Glutamatergic neuron (in vitro differentiated cells): ENCODE data around the gene AWAT1. TPM values are rescaled to one million over a fixed set of nuclear protein-coding genes. Genes with fewer than 3 reads are reported as not detected.

ENCODE experiments used
- DNase-seq: peaks from one replicate; pipeline ENCODE4 v3.0.0; 2022
- H3K27ac Mint-ChIP-seq: one replicate; pipeline ENCODE4 v1.8.0; 2020; ENCODE audit warnings: mild to moderate bottlenecking, mixed read lengths, inconsistent platforms; ENCODE audit not compliant: unreplicated experiment
- H3K27me3 Mint-ChIP-seq: one replicate; pipeline ENCODE4 v1.8.0; 2020; ENCODE audit warnings: mild to moderate bottlenecking, moderate library complexity, mixed read lengths, inconsistent platforms; ENCODE audit not compliant: unreplicated experiment
- H3K36me3 Mint-ChIP-seq: one replicate; pipeline ENCODE4 v1.8.0; 2020; ENCODE audit warnings: mild to moderate bottlenecking, mixed read lengths, inconsistent platforms; ENCODE audit not compliant: unreplicated experiment
- H3K4me1 Mint-ChIP-seq: one replicate; pipeline ENCODE4 v1.8.0; 2020; ENCODE audit warnings: mild to moderate bottlenecking, low read depth, mixed read lengths, inconsistent platforms; ENCODE audit not compliant: unreplicated experiment
- H3K4me3 Mint-ChIP-seq: one replicate; pipeline ENCODE4 v1.8.0; 2020; ENCODE audit warnings: mild to moderate bottlenecking, mixed read lengths, inconsistent platforms; ENCODE audit not compliant: unreplicated experiment
- H3K9me3 Mint-ChIP-seq: one replicate; pipeline ENCODE4 v1.8.0; 2020; ENCODE audit warnings: mild to moderate bottlenecking, moderate library complexity, mixed read lengths, inconsistent platforms; ENCODE audit not compliant: unreplicated experiment
- CTCF ChIP-seq: fragments of 200-600 bp; sonication (generic); IDR thresholded peaks from one replicate; pipeline ENCODE4 v1.5.0; 2021; ENCODE audit not compliant: partially characterized antibody, unreplicated experiment
- total RNA-seq: library from RNA; stranded (reverse); fragmentation: NEBNext Ultra II Directional; extraction: Animal tissue kit (Norgen Biotek cat#: 25700); gene quantifications from one replicate; pipeline ENCODE4 v1.2.1, GENCODE V29; 2021; ENCODE audit not compliant: unreplicated experiment

AWAT1 gene
- total RNA-seq, 1 donor from 2014 or later: not detected

- TF ChIP-seq CTCF: no peak
- no peak for DNase-seq
- no peak overlapping the region for H3K4me3 Mint-ChIP-seq
- H3K27me3 Mint-ChIP-seq: peaks cover 3% of the 10 kb centered on the region
- no peaks in the 10 kb centered on the region for H3K9me3 Mint-ChIP-seq
- no peaks in the 10 kb centered on the region for H3K4me1 Mint-ChIP-seq
- no peaks in the 10 kb centered on the region for H3K36me3 Mint-ChIP-seq
- H3K27ac Mint-ChIP-seq: no peak overlapping the region
These were observed 19.1 kb downstream of the AWAT1 start for GRCh38 chrX:70253377-70254062.

DNA sequence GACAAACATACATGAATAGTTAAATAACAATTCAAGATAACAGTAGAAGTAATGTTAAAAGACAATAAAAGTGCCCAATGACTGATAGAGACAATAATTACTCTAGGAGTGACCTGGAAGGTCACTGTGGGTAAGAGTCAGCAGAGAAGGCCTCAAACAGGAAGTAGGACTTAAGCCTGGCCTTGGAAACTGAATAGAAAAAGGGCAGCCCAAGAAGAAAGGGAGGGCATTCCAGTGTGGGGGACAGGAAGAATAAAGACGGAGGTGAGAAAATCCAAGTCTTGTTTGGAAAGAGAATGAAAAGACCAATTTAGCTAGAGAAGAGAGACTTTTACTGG, 19.6 kb downstream of the AWAT1 start:
- DNase-seq: no peak
- peaks cover 1% of the 10 kb centered on the region for H3K9me3 Mint-ChIP-seq
- H3K36me3 Mint-ChIP-seq: no peaks in the 10 kb centered on the region
- H3K27ac Mint-ChIP-seq: no peak overlapping the region
- no peak for TF ChIP-seq CTCF
- no peak overlapping the region for H3K4me3 Mint-ChIP-seq
- H3K27me3 Mint-ChIP-seq: peaks cover 3% of the 10 kb centered on the region
- no peaks in the 10 kb centered on the region for H3K4me1 Mint-ChIP-seq

- H3K4me3 Mint-ChIP-seq: no peak overlapping the region
- H3K27me3 Mint-ChIP-seq: peaks cover 3% of the 10 kb centered on the region
- no peak for TF ChIP-seq CTCF
- H3K36me3 Mint-ChIP-seq: no peaks in the 10 kb centered on the region
- no peaks in the 10 kb centered on the region for H3K4me1 Mint-ChIP-seq
- no peak for DNase-seq
- peaks cover 2% of the 10 kb centered on the region for H3K9me3 Mint-ChIP-seq
- no peak overlapping the region for H3K27ac Mint-ChIP-seq
These were observed 20.5 kb downstream of the AWAT1 start for GRCh38 chrX:70254909-70255308.

DNA sequence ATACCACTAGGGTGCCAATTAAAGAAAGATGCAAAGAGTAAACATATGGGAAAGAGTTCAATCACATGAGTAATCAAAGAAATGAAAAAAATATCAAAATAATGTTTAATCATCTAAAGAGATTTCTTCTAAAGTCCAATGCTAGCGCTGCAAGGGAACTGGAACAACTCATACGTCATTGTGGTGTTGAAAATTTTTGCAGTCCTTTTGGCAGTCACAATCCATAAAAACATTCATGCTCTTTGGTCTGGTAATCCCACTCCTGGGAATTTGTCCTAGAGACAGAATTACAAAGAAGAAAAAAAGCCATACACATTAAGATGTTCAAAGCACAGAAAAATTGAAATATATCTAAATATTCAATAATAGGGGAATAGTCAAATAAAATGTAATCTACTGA, 21.0 kb downstream of the AWAT1 start:
- H3K27me3 Mint-ChIP-seq: peaks cover 4% of the 10 kb centered on the region
- no peak overlapping the region for H3K27ac Mint-ChIP-seq
- H3K36me3 Mint-ChIP-seq: no peaks in the 10 kb centered on the region
- no peak for DNase-seq
- no peak for TF ChIP-seq CTCF
- no peak overlapping the region for H3K4me3 Mint-ChIP-seq
- H3K9me3 Mint-ChIP-seq: peaks cover 2% of the 10 kb centered on the region
- no peaks in the 10 kb centered on the region for H3K4me1 Mint-ChIP-seq

DNA sequence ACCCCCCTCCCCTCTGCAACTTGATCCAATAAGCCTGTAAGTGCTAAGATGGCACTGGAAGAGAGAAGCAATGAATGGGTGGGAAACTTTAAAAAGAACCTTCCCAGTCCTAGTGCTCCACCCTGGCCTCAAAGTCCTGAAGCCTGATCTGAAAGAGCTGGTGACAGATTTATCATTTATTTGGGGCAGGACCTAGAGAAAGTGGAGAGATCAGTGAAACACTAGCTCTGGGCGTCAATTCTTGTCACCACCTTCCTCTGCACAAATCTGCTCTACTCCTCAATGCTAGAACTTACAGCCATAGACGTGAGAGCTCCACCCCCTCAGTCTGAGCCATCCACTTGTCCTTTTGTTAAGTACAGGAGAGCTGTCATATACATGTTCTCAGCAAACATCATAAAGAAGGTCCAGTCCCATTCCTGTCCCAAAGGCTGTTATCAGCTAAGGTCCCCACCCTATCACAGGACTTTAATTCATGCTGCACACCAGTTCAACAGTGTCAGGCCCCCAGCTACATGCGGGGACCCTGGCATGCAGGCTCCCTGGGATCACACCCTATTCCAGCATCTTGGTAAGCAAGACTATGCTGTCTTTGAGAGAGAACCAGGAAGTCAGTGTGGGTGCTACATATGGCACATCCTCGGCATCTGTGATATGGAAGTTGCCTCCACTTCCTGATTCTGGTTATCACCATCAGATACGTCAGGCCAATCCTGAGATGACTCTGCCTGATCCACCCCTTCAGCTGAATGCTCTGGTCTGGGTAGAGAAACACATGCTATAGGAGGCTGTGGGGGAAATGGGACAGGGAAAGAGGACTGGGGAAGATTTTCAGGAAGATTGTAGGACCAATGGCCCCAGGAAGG, 23.2 kb downstream of the AWAT1 start:
- Mint-ChIP-seq H3K9me3 (peaks cover 2% of the 10 kb centered on the region), H3K27ac (no peak overlapping the region), H3K27me3 (peaks cover 4% of the 10 kb centered on the region), H3K4me1 (no peaks in the 10 kb centered on the region), H3K36me3 (no peaks in the 10 kb centered on the region), H3K4me3 (no peak overlapping the region)
- no peak for DNase-seq
- TF ChIP-seq CTCF: no peak
